ENCODE results near the gene MBNL2. TPM values are rescaled to one million over a fixed set of nuclear protein-coding genes. Genes with fewer than 3 reads are reported as not detected.

MBNL2 gene
- total RNA-seq, 1 experiment from 2014 or later, result 0.17 TPM

DNA sequence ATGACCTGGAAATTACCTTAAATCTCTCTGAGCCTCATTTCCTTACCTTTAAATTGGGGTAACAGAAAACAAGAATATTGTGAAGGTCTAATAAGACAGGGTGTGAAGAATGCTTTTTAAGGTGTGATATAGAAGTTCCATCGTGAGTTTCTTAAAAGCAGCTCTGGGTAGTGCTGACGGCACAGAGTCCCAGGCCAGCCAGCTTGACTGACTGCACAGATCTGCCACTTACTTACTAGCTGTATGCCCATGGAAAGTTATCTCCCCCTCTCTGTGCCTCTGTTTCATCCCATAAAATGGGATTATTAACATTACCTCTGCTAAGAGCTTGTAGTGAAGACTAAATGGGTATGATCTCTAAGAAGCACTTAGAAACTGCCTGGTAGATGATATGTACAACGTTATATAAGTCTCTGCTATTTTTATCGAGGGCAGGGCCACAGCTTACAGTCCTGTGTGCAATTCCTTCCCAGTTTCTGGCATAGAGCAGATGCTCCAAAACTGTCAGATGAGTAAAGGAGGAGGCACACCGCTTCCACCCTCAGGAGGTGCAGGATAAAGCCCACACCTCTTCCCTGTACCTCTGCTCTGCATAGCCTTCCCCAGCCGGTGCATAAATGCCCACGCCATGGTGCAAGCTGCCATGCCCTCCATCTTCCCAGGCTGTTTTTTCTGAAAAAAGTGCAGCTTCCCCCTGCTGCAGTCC, 99.6 kb downstream of the MBNL2 start:
- no peaks in the 10 kb centered on the region for H3K36me3 Mint-ChIP-seq (ENCODE audit: insufficient read depth in 1 of 3, low read depth in 3 of 3)
- Histone ChIP-seq H2BK120ac (ENCODE audit: low read depth, low read length, poor library complexity, severe bottlenecking) (no peak overlapping the region), H4K91ac (ENCODE audit: insufficient read length, low read depth, low read length) (no peak overlapping the region), H3K14ac (ENCODE audit: insufficient read depth, low read length) (no peak overlapping the region), H3K4me2 (ENCODE audit: insufficient read depth, insufficient read length, low read length) (no peak overlapping the region), H2AK5ac (ENCODE audit: insufficient read length, low read length) (no peak overlapping the region), H3K27me3 (ENCODE audit: insufficient read depth, low read length) (no peaks in the 10 kb centered on the region), H2AFZ (ENCODE audit: low read length) (no peak overlapping the region), H3K4me1 (ENCODE audit: insufficient read depth, low read length) (no peaks in the 10 kb centered on the region), H4K20me1 (ENCODE audit: control insufficient read depth, insufficient read depth, insufficient read length) (no peaks in the 10 kb centered on the region), H2BK20ac (ENCODE audit: low read depth, low read length, poor library complexity, severe bottlenecking) (no peak overlapping the region), H3K9ac (ENCODE audit: extremely low read depth, insufficient read length, low read length) (no peak overlapping the region), H3K9me3 (ENCODE audit: control insufficient read depth, low read depth, low read length) (no peaks in the 10 kb centered on the region), H2BK15ac (ENCODE audit: low read depth, low read length) (no peak overlapping the region), H3K4ac (ENCODE audit: low read depth, low read length) (no peak overlapping the region), H2BK5ac (ENCODE audit: insufficient read length, low read length) (no peak overlapping the region), H3K23ac (ENCODE audit: insufficient read length, low read depth, low read length) (no peak overlapping the region), H4K8ac (replicated peaks; ENCODE audit: insufficient read length, low read depth, low read length) (no peak overlapping the region), H3K56ac (ENCODE audit: insufficient read length, low read depth, low read length) (no peak overlapping the region), H2BK12ac (ENCODE audit: insufficient read length, low read depth, low read length) (no peak overlapping the region), H3K79me2 (ENCODE audit: insufficient read depth, low read length) (no peaks in the 10 kb centered on the region), H3K18ac (ENCODE audit: insufficient read length, low read depth, low read length) (no peak overlapping the region), H3K23me2 (ENCODE audit: insufficient read length, low read depth, low read length, poor library complexity, severe bottlenecking) (no peaks in the 10 kb centered on the region), H3K79me1 (ENCODE audit: insufficient read depth, low read depth, low read length, poor library complexity, severe bottlenecking) (no peaks in the 10 kb centered on the region), H4K5ac (ENCODE audit: insufficient read length, low read depth, low read length) (no peak overlapping the region), H3T11ph (ENCODE audit: low read length) (no peak overlapping the region), H3K27ac (ENCODE audit: insufficient read length, low read depth, low read length) (no peak overlapping the region)
- TF ChIP-seq, protein P1, sequence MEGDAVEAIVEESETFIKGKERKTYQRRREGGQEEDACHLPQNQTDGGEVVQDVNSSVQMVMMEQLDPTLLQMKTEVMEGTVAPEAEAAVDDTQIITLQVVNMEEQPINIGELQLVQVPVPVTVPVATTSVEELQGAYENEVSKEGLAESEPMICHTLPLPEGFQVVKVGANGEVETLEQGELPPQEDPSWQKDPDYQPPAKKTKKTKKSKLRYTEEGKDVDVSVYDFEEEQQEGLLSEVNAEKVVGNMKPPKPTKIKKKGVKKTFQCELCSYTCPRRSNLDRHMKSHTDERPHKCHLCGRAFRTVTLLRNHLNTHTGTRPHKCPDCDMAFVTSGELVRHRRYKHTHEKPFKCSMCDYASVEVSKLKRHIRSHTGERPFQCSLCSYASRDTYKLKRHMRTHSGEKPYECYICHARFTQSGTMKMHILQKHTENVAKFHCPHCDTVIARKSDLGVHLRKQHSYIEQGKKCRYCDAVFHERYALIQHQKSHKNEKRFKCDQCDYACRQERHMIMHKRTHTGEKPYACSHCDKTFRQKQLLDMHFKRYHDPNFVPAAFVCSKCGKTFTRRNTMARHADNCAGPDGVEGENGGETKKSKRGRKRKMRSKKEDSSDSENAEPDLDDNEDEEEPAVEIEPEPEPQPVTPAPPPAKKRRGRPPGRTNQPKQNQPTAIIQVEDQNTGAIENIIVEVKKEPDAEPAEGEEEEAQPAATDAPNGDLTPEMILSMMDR (conservative IDR thresholded peaks at IDR 0.05), result no peak
- H3K9me3 Mint-ChIP-seq, result no peaks in the 10 kb centered on the region
- H3K4me1 Mint-ChIP-seq, result peaks cover 2 to 6% of the 10 kb centered on the region in 2 experiments; a peak in 3 of 4 replicates
- DNase-seq, result no peak
- peaks cover 4% of the 10 kb centered on the region for H3K27me3 Mint-ChIP-seq (ENCODE audit: low read depth)
- no CpG with 5 or more reads among the region's 7 CpGs for WGBS (ENCODE audit: extremely low coverage, insufficient read length, low lambda C conversion rate)
- no peak overlapping the region for H3K4me3 Mint-ChIP-seq
- no peak overlapping the region for H3K27ac Mint-ChIP-seq

Data from H9 (cell line).